WTC11 (cell line): ENCODE measurements around the gene AVPI1. TPM values are rescaled to one million over a fixed set of nuclear protein-coding genes. Genes with fewer than 3 reads are reported as not detected.
A peak's percentile ranks its signal among the peaks of the same experiment; 100 is the strongest.

Experiments used
- ATAC-seq: fragments of 200-7000 bp; cut with Tn5 transposase; 2 replicates; pipeline ENCODE4 v1.10.0; 2021; ENCODE audit warnings: mild to moderate bottlenecking, moderate library complexity
- CTCF ChIA-PET: fragments of 300-600 bp; sonication (Branson Sonifier 250); formaldehyde crosslinking; loops from one replicate; lab custom pipeline; 2021; ENCODE audit warnings: antibody characterized with exemption; lab: Charles Lee
- POLR2A ChIA-PET: fragments of 350-600 bp; sonication (Branson Sonifier 250); formaldehyde crosslinking; loops from one replicate; lab custom pipeline; 2021; ENCODE audit warnings: antibody characterized with exemption; lab: Charles Lee
- DNase-seq: peaks from one replicate; pipeline ENCODE4 v3.0.0; 2021; ENCODE audit warnings: low spot score
- H3K27ac Mint-ChIP-seq: 2 replicates; pipeline ENCODE4 v1.8.0; 2021; ENCODE audit warnings: mixed read lengths
- H3K27me3 Mint-ChIP-seq: 2 replicates; pipeline ENCODE4 v1.8.0; 2021; ENCODE audit warnings: low read depth, mild to moderate bottlenecking, moderate library complexity, mixed read lengths
- H3K36me3 Mint-ChIP-seq: 2 replicates; pipeline ENCODE4 v1.8.0; 2021; ENCODE audit warnings: mixed read lengths
- H3K4me1 Mint-ChIP-seq: 2 replicates; pipeline ENCODE4 v1.8.0; 2022; ENCODE audit warnings: mixed read lengths
- H3K4me3 Mint-ChIP-seq: 2 replicates; pipeline ENCODE4 v1.8.0; 2021; ENCODE audit warnings: mild to moderate bottlenecking, moderate library complexity, mixed read lengths
- H3K9me3 Mint-ChIP-seq: 2 replicates; pipeline ENCODE4 v1.8.0; 2021; ENCODE audit warnings: mixed read lengths
- ELF4 ChIP-seq: sonication (generic); formaldehyde crosslinking; IDR thresholded peaks from 2 replicates; pipeline ENCODE4 v1.8.1; 2022; ENCODE audit warnings: low read depth, mild to moderate bottlenecking, moderate library complexity, missing genetic modification reagents
- EMX1 ChIP-seq: fragments of 250-450 bp; sonication (Bioruptor Pico); IDR thresholded peaks from 2 replicates; pipeline ENCODE4 v1.8.0; 2021; ENCODE audit warnings: mild to moderate bottlenecking
- FOXJ3 ChIP-seq: sonication (generic); formaldehyde crosslinking; IDR thresholded peaks from 2 replicates; pipeline ENCODE4 v1.9.0; 2021; ENCODE audit warnings: missing genetic modification reagents, mild to moderate bottlenecking, borderline replicate concordance
- GTF2I ChIP-seq: fragments of 250-450 bp; sonication (Bioruptor Pico); conservative IDR thresholded peaks from 2 replicates; pipeline ENCODE4 v1.4.0; 2021; ENCODE audit warnings: mild to moderate bottlenecking
- JAZF1 ChIP-seq: fragments of 250-450 bp; sonication (Bioruptor Pico); IDR thresholded peaks from 2 replicates; pipeline ENCODE4 v1.9.0; 2021; ENCODE audit warnings: moderate library complexity, mild to moderate bottlenecking, inconsistent platforms
- KAT7 ChIP-seq: sonication (generic); formaldehyde crosslinking; IDR thresholded peaks from 2 replicates; pipeline ENCODE4 v1.8.1; 2023; ENCODE audit warnings: missing genetic modification reagents, mild to moderate bottlenecking, borderline replicate concordance
- RELA ChIP-seq: sonication (generic); formaldehyde crosslinking; IDR thresholded peaks from 2 replicates; pipeline ENCODE4 v1.8.1; 2022; ENCODE audit warnings: missing genetic modification reagents, mild to moderate bottlenecking, borderline replicate concordance
- RORB ChIP-seq: fragments of 250-450 bp; sonication (Bioruptor Pico); IDR thresholded peaks from 2 replicates; pipeline ENCODE4 v1.9.0; 2021; ENCODE audit warnings: mild to moderate bottlenecking
- SP1 ChIP-seq: sonication (generic); formaldehyde crosslinking; conservative IDR thresholded peaks from 2 replicates; pipeline ENCODE4 v1.8.1; 2022; ENCODE audit warnings: missing genetic modification reagents
- TEAD4 ChIP-seq: sonication (generic); formaldehyde crosslinking; IDR thresholded peaks from 2 replicates; pipeline ENCODE4 v1.8.0; 2022; ENCODE audit warnings: mild to moderate bottlenecking, missing genetic modification reagents
- ZBTB21 ChIP-seq: sonication (generic); formaldehyde crosslinking; IDR thresholded peaks from 2 replicates; pipeline ENCODE4 v1.8.1; 2023; ENCODE audit warnings: mild to moderate bottlenecking, missing genetic modification reagents, borderline replicate concordance
- ZNF138 ChIP-seq: sonication (generic); formaldehyde crosslinking; conservative IDR thresholded peaks from 2 replicates; pipeline ENCODE4 v1.8.1; 2022; ENCODE audit warnings: mild to moderate bottlenecking, moderate library complexity, missing genetic modification reagents
- ZNF317 ChIP-seq: sonication (generic); formaldehyde crosslinking; IDR thresholded peaks from 2 replicates; pipeline ENCODE4 v1.8.1; 2023; ENCODE audit warnings: low read depth, mild to moderate bottlenecking, moderate library complexity, missing genetic modification reagents, borderline replicate concordance
- total RNA-seq: library from RNA; stranded (reverse); gene quantifications from 3 replicates; pipeline ENCODE4 v1.2.3, GENCODE V29; 2021
- TF ChIP-seq, protein P1 (sequence below): sonication (generic); formaldehyde crosslinking; IDR thresholded peaks from 2 replicates; pipeline ENCODE4 v1.8.1; 2022; ENCODE audit warnings: mild to moderate bottlenecking, missing genetic modification reagents, moderate library complexity, borderline replicate concordance
- TF ChIP-seq, protein P2 (sequence below): sonication (generic); formaldehyde crosslinking; IDR thresholded peaks from 2 replicates; pipeline ENCODE4 v1.8.1; 2023; ENCODE audit warnings: mild to moderate bottlenecking, moderate library complexity, missing genetic modification reagents
- TF ChIP-seq, protein P3 (sequence below): sonication (generic); formaldehyde crosslinking; IDR thresholded peaks from 2 replicates; pipeline ENCODE4 v1.8.1; 2022; ENCODE audit warnings: low read depth, missing genetic modification reagents, borderline replicate concordance
- TF ChIP-seq, protein P4 (sequence below): sonication (generic); formaldehyde crosslinking; IDR thresholded peaks from 2 replicates; pipeline ENCODE4 v1.8.0; 2022; ENCODE audit warnings: mild to moderate bottlenecking, missing genetic modification reagents
- TF ChIP-seq, protein P5 (sequence below): sonication (generic); formaldehyde crosslinking; IDR thresholded peaks from 2 replicates; pipeline ENCODE4 v1.8.0; 2023; ENCODE audit warnings: mild to moderate bottlenecking, missing genetic modification reagents
- TF ChIP-seq, protein P6 (sequence below): fragments of 250-450 bp; sonication (Bioruptor Pico); IDR thresholded peaks from 2 replicates; pipeline ENCODE4 v1.9.0; 2021; ENCODE audit warnings: moderate library complexity, mild to moderate bottlenecking, inconsistent platforms, borderline replicate concordance
- TF ChIP-seq, protein P7 (sequence below): sonication (generic); formaldehyde crosslinking; IDR thresholded peaks from 2 replicates; pipeline ENCODE4 v1.8.1; 2023; ENCODE audit warnings: mild to moderate bottlenecking, missing genetic modification reagents, borderline replicate concordance

Gene AVPI1
- total RNA-seq, 1 experiment from 2014 or later = 9.8 TPM

DNA sequence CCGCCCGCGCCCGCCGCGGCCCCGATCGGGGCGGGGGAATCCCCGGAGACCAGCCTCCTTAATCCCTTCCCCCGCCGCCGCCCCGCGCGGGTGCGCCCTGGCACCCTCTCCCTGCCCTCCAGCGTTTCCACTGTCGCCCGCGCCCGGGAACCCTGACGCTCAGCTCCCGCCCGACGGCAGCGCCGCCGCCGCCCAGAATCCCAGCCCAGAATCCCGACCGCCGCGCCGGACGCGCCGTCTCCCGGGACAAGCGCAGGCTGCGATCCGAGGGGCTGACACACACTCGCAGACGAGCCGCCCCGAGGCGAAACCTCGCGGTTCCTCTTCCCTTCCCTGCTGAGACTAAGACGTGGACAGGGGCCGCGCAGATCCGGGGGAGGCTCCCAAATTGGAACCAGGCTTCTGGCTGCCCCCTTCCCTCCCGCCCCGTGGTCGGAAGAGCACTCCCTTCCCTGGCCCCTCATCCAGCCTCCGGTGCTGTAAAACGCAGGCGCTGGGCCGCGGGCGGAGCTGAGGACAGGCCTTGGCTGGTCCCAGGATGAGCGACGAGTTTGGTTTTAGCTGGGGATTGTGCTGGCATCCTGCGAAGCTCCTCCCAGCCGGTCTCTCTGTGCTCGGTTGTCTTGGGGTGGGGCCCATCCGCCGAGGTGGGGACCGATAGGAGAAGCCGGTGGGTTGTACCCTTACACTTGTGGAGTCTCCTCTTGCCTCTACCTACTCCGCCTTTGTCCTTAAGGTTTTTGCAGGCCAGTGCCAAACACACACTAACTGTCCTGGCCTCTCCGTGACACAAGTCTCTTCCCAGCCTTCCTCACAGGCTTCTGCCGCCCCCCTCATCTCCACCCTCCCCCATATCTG is 27.6 kb upstream of the AVPI1 start (continued):
- TF ChIP-seq, protein P1, sequence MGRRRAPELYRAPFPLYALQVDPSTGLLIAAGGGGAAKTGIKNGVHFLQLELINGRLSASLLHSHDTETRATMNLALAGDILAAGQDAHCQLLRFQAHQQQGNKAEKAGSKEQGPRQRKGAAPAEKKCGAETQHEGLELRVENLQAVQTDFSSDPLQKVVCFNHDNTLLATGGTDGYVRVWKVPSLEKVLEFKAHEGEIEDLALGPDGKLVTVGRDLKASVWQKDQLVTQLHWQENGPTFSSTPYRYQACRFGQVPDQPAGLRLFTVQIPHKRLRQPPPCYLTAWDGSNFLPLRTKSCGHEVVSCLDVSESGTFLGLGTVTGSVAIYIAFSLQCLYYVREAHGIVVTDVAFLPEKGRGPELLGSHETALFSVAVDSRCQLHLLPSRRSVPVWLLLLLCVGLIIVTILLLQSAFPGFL (CRISPR knock-in tag) = no peak
- TF ChIP-seq, protein P2, sequence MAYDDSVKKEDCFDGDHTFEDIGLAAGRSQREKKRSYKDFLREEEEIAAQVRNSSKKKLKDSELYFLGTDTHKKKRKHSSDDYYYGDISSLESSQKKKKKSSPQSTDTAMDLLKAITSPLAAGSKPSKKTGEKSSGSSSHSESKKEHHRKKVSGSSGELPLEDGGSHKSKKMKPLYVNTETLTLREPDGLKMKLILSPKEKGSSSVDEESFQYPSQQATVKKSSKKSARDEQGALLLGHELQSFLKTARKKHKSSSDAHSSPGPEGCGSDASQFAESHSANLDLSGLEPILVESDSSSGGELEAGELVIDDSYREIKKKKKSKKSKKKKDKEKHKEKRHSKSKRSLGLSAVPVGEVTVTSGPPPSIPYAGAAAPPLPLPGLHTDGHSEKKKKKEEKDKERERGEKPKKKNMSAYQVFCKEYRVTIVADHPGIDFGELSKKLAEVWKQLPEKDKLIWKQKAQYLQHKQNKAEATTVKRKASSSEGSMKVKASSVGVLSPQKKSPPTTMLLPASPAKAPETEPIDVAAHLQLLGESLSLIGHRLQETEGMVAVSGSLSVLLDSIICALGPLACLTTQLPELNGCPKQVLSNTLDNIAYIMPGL (CRISPR knock-in tag) = peak; percentile 77; the same call in 1 of the 2 replicates
- no peak; the same call in 1 of the 2 replicates for TF ChIP-seq RELA (CRISPR knock-in tag)
- TF ChIP-seq ZNF138 (CRISPR knock-in tag) = no peak
- peak; percentile 17; the same call in 1 of the 2 replicates for TF ChIP-seq ZBTB21 (CRISPR knock-in tag)
- TF ChIP-seq JAZF1 (CRISPR knock-in tag) = no peak
- TF ChIP-seq, protein P3, sequence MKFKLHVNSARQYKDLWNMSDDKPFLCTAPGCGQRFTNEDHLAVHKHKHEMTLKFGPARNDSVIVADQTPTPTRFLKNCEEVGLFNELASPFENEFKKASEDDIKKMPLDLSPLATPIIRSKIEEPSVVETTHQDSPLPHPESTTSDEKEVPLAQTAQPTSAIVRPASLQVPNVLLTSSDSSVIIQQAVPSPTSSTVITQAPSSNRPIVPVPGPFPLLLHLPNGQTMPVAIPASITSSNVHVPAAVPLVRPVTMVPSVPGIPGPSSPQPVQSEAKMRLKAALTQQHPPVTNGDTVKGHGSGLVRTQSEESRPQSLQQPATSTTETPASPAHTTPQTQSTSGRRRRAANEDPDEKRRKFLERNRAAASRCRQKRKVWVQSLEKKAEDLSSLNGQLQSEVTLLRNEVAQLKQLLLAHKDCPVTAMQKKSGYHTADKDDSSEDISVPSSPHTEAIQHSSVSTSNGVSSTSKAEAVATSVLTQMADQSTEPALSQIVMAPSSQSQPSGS (CRISPR knock-in tag) = no peak
- TF ChIP-seq, protein P4, sequence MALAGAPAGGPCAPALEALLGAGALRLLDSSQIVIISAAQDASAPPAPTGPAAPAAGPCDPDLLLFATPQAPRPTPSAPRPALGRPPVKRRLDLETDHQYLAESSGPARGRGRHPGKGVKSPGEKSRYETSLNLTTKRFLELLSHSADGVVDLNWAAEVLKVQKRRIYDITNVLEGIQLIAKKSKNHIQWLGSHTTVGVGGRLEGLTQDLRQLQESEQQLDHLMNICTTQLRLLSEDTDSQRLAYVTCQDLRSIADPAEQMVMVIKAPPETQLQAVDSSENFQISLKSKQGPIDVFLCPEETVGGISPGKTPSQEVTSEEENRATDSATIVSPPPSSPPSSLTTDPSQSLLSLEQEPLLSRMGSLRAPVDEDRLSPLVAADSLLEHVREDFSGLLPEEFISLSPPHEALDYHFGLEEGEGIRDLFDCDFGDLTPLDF (CRISPR knock-in tag) = no peak
- TF ChIP-seq, protein P5, sequence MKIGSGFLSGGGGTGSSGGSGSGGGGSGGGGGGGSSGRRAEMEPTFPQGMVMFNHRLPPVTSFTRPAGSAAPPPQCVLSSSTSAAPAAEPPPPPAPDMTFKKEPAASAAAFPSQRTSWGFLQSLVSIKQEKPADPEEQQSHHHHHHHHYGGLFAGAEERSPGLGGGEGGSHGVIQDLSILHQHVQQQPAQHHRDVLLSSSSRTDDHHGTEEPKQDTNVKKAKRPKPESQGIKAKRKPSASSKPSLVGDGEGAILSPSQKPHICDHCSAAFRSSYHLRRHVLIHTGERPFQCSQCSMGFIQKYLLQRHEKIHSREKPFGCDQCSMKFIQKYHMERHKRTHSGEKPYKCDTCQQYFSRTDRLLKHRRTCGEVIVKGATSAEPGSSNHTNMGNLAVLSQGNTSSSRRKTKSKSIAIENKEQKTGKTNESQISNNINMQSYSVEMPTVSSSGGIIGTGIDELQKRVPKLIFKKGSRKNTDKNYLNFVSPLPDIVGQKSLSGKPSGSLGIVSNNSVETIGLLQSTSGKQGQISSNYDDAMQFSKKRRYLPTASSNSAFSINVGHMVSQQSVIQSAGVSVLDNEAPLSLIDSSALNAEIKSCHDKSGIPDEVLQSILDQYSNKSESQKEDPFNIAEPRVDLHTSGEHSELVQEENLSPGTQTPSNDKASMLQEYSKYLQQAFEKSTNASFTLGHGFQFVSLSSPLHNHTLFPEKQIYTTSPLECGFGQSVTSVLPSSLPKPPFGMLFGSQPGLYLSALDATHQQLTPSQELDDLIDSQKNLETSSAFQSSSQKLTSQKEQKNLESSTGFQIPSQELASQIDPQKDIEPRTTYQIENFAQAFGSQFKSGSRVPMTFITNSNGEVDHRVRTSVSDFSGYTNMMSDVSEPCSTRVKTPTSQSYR (CRISPR knock-in tag) = no peak
- TF ChIP-seq KAT7 (CRISPR knock-in tag) = no peak
- TF ChIP-seq FOXJ3 = no peak
- TF ChIP-seq, all 79 proteins: peak for 5

DNA sequence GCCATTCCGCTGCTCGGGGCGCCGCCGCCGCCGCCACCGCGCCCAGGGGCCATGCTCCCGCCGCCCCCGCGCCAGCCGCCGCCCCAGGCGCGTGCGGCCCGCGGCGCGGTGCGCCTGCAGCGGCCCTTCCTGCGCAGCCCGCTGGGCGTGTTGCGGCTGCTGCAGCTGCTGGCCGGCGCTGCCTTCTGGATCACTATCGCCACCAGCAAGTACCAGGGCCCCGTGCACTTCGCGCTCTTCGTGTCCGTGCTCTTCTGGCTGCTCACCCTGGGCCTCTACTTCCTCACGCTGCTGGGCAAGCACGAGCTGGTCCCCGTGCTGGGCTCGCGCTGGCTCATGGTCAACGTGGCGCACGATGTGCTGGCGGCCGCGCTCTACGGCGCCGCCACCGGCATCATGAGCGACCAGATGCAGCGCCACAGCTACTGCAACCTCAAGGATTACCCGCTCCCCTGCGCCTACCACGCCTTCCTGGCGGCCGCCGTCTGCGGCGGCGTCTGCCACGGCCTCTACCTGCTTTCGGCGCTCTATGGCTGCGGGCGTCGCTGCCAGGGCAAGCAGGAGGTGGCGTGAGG is 26.9 kb upstream of the AVPI1 start:
- H3K36me3 Mint-ChIP-seq = peaks cover 8% of the 10 kb centered on the region
- no peaks in the 10 kb centered on the region for H3K9me3 Mint-ChIP-seq
- peaks cover 52% of the 10 kb centered on the region for H3K4me1 Mint-ChIP-seq
- POLR2A ChIA-PET = interaction anchor here (0.6 to 3.0 kb wide), 10 partner anchors 9 to 151 kb away, joined by 3 to 27 read pairs (median 4); partner anchors contain the start of genes AVPI1 and ZFYVE27
- H3K27ac Mint-ChIP-seq = peak overlapping the region; percentile 97
- ATAC-seq (peak; percentile 14), DNase-seq (peak; percentile 67)
- H3K4me3 Mint-ChIP-seq = peak overlapping the region; percentile 98
- CTCF ChIA-PET = interaction anchor here (0.9 to 4.7 kb wide), 12 partner anchors 9 to 148 kb away, joined by 3 to 45 read pairs (median 10); partner anchors contain the start of genes AVPI1 and ZFYVE27
- peaks cover 3% of the 10 kb centered on the region; the same call in 1 of the 2 replicates for H3K27me3 Mint-ChIP-seq
- TF ChIP-seq, protein P6, sequence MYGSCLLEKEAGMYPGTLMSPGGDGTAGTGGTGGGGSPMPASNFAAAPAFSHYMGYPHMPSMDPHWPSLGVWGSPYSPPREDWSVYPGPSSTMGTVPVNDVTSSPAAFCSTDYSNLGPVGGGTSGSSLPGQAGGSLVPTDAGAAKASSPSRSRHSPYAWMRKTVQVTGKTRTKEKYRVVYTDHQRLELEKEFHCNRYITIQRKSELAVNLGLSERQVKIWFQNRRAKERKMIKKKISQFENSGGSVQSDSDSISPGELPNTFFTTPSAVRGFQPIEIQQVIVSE (CRISPR knock-in tag) = no peak
- TF ChIP-seq, protein P7, sequence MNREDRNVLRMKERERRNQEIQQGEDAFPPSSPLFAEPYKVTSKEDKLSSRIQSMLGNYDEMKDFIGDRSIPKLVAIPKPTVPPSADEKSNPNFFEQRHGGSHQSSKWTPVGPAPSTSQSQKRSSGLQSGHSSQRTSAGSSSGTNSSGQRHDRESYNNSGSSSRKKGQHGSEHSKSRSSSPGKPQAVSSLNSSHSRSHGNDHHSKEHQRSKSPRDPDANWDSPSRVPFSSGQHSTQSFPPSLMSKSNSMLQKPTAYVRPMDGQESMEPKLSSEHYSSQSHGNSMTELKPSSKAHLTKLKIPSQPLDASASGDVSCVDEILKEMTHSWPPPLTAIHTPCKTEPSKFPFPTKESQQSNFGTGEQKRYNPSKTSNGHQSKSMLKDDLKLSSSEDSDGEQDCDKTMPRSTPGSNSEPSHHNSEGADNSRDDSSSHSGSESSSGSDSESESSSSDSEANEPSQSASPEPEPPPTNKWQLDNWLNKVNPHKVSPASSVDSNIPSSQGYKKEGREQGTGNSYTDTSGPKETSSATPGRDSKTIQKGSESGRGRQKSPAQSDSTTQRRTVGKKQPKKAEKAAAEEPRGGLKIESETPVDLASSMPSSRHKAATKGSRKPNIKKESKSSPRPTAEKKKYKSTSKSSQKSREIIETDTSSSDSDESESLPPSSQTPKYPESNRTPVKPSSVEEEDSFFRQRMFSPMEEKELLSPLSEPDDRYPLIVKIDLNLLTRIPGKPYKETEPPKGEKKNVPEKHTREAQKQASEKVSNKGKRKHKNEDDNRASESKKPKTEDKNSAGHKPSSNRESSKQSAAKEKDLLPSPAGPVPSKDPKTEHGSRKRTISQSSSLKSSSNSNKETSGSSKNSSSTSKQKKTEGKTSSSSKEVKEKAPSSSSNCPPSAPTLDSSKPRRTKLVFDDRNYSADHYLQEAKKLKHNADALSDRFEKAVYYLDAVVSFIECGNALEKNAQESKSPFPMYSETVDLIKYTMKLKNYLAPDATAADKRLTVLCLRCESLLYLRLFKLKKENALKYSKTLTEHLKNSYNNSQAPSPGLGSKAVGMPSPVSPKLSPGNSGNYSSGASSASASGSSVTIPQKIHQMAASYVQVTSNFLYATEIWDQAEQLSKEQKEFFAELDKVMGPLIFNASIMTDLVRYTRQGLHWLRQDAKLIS (CRISPR knock-in tag) = 0 out of 2 replicates have a peak, but pooled peaks have one; percentile 20
- TF ChIP-seq GTF2I (CRISPR knock-in tag) (no peak), ELF4 (no peak), EMX1 (CRISPR knock-in tag) (no peak), TEAD4 (peak; percentile 59; the same call in 1 of the 2 replicates), ZNF317 (CRISPR knock-in tag) (peak; percentile 39; the same call in 1 of the 2 replicates), RORB (CRISPR knock-in tag) (no peak), SP1 (CRISPR knock-in tag) (no peak)
